Measurements from ENCODE around the gene CD40LG. TPM values are rescaled to one million over a fixed set of nuclear protein-coding genes. Genes with fewer than 3 reads are reported as not detected.

The CD40LG gene
- total and polyA plus RNA-seq, 5 donors from 2014 or later: 7.6 to 25.0 (median 19.9) TPM

GRCh38 chrX:136629084-136629750, 18.7 kb upstream of the CD40LG start:
- Histone ChIP-seq H3K27ac (ENCODE audit: insufficient read depth, low read length, poor library complexity, severe bottlenecking) (no peak overlapping the region), H3K4me1 (ENCODE audit: control insufficient read depth, insufficient read depth, low read length, poor library complexity, severe bottlenecking) (peaks cover 52% of the 10 kb centered on the region), H3K4me3 (ENCODE audit: low read depth, low read length) (peak overlapping the region; percentile 40), H3K36me3 (ENCODE audit: control insufficient read depth, insufficient read depth, low read length) (no peaks in the 10 kb centered on the region), H3K9me3 (ENCODE audit: control insufficient read depth in 2 of 2, low read length in 2 of 2) (no peaks in the 10 kb centered on the region), H3K27me3 (ENCODE audit: control insufficient read depth, insufficient read depth, low read length) (no peaks in the 10 kb centered on the region)
- no peaks in the 10 kb centered on the region for H3K36me3 Mint-ChIP-seq
- peaks cover 9 to 78% (median 36%) of the 10 kb centered on the region in 4 donors for H3K4me1 Mint-ChIP-seq
- peak overlapping the region; percentile 83 to 92 (median 92) for H3K27ac Mint-ChIP-seq
- no peaks in the 10 kb centered on the region for H3K27me3 Mint-ChIP-seq
- DNase-seq: peak in 2 of 3 donors; percentile 22 to 47
- H3K4me3 Mint-ChIP-seq: peak overlapping the region; percentile 28 to 74 (median 46)
- peaks cover 0 to 2% (median 0%) of the 10 kb centered on the region in 7 donors for H3K9me3 Mint-ChIP-seq
- peak in 1 of 2 donors; percentile 28 for ATAC-seq (ENCODE audit: low read depth in 2 of 2)

- no peak for DNase-seq
- Histone ChIP-seq H3K9me3 (ENCODE audit: control insufficient read depth in 2 of 2, low read length in 2 of 2) (no peaks in the 10 kb centered on the region), H3K27me3 (ENCODE audit: control insufficient read depth, insufficient read depth, low read length) (no peaks in the 10 kb centered on the region), H3K4me3 (ENCODE audit: low read depth, low read length) (no peak overlapping the region), H3K36me3 (ENCODE audit: control insufficient read depth, insufficient read depth, low read length) (no peaks in the 10 kb centered on the region), H3K27ac (ENCODE audit: insufficient read depth, low read length, poor library complexity, severe bottlenecking) (no peak overlapping the region), H3K4me1 (ENCODE audit: control insufficient read depth, insufficient read depth, low read length, poor library complexity, severe bottlenecking) (peaks cover 64% of the 10 kb centered on the region)
- Mint-ChIP-seq H3K36me3 (no peaks in the 10 kb centered on the region), H3K4me3 (peak overlapping the region in 2 of 4 donors; percentile 22 to 62), H3K27ac (peak overlapping the region; percentile 71 to 83 (median 80)), H3K9me3 (no peaks in the 10 kb centered on the region), H3K27me3 (no peaks in the 10 kb centered on the region), H3K4me1 (peaks cover 17 to 82% (median 43%) of the 10 kb centered on the region in 4 donors)
- ATAC-seq (ENCODE audit: low read depth in 2 of 2): no peak
Observed at GRCh38 chrX:136630881-136631280, 17.1 kb upstream of the CD40LG start.

GRCh38 chrX:136635235-136635634, 12.7 kb upstream of the CD40LG start:
- Mint-ChIP-seq H3K27me3 (no peaks in the 10 kb centered on the region), H3K4me1 (peaks cover 8 to 61% (median 22%) of the 10 kb centered on the region in 4 donors), H3K36me3 (peaks cover 5% of the 10 kb centered on the region), H3K9me3 (peaks cover 0 to 3% (median 0%) of the 10 kb centered on the region in 7 donors), H3K27ac (peak overlapping the region; percentile 66 to 98 (median 80)), H3K4me3 (peak overlapping the region; percentile 20 to 66 (median 48))
- H3K36me3 ChIP-seq (ENCODE audit: control insufficient read depth, insufficient read depth, low read length): no peaks in the 10 kb centered on the region
- DNase-seq: peak in 2 of 3 donors; percentile 20 to 69
- no peaks in the 10 kb centered on the region for H3K9me3 ChIP-seq (ENCODE audit: control insufficient read depth in 2 of 2, low read length in 2 of 2)
- peak overlapping the region; percentile 65 for H3K27ac ChIP-seq (ENCODE audit: insufficient read depth, low read length, poor library complexity, severe bottlenecking)
- ATAC-seq (ENCODE audit: low read depth in 2 of 2): peak; percentile 78 to 80
- H3K4me1 ChIP-seq (ENCODE audit: control insufficient read depth, insufficient read depth, low read length, poor library complexity, severe bottlenecking): peaks cover 34% of the 10 kb centered on the region
- peak overlapping the region; percentile 54 for H3K4me3 ChIP-seq (ENCODE audit: low read depth, low read length)
- no peaks in the 10 kb centered on the region for H3K27me3 ChIP-seq (ENCODE audit: control insufficient read depth, insufficient read depth, low read length)

GRCh38 chrX:136636121-136636520, 11.8 kb upstream of the CD40LG start:
- Histone ChIP-seq H3K36me3 (ENCODE audit: control insufficient read depth, insufficient read depth, low read length) (no peaks in the 10 kb centered on the region), H3K4me3 (ENCODE audit: low read depth, low read length) (no peak overlapping the region)
- peak overlapping the region in 2 of 4 donors; percentile 20 to 51 for H3K4me3 Mint-ChIP-seq

GRCh38 chrX:136639506-136640176, 8.3 kb upstream of the CD40LG start:
- no peaks in the 10 kb centered on the region for H3K36me3 ChIP-seq (ENCODE audit: control insufficient read depth, insufficient read depth, low read length)
- DNase-seq: peak in 1 of 3 donors; percentile 24
- H3K4me3 ChIP-seq (ENCODE audit: low read depth, low read length): peak overlapping the region; percentile 44
- Mint-ChIP-seq H3K36me3 (peaks cover 8% of the 10 kb centered on the region), H3K27me3 (no peaks in the 10 kb centered on the region), H3K4me3 (peak overlapping the region in 3 of 4 donors; percentile 30 to 79 (median 75)), H3K27ac (peak overlapping the region; percentile 49 to 90 (median 72)), H3K9me3 (peaks cover 0 to 3% (median 0%) of the 10 kb centered on the region in 7 donors), H3K4me1 (peaks cover 8 to 62% (median 28%) of the 10 kb centered on the region in 4 donors)
- no peaks in the 10 kb centered on the region for H3K9me3 ChIP-seq (ENCODE audit: control insufficient read depth in 2 of 2, low read length in 2 of 2)
- ATAC-seq (ENCODE audit: low read depth in 2 of 2): no peak
- H3K27me3 ChIP-seq (ENCODE audit: control insufficient read depth, insufficient read depth, low read length): no peaks in the 10 kb centered on the region
- H3K4me1 ChIP-seq (ENCODE audit: control insufficient read depth, insufficient read depth, low read length, poor library complexity, severe bottlenecking): peaks cover 21% of the 10 kb centered on the region
- peak overlapping the region; percentile 14 for H3K27ac ChIP-seq (ENCODE audit: insufficient read depth, low read length, poor library complexity, severe bottlenecking)

More at GRCh38 chrX:136636121-136636520, 11.8 kb upstream of the CD40LG start:
- H3K4me1 ChIP-seq (ENCODE audit: control insufficient read depth, insufficient read depth, low read length, poor library complexity, severe bottlenecking): peaks cover 25% of the 10 kb centered on the region
- peak overlapping the region; percentile 66 to 98 (median 80) for H3K27ac Mint-ChIP-seq
- no peak overlapping the region for H3K27ac ChIP-seq (ENCODE audit: insufficient read depth, low read length, poor library complexity, severe bottlenecking)
- H3K27me3 ChIP-seq (ENCODE audit: control insufficient read depth, insufficient read depth, low read length): no peaks in the 10 kb centered on the region
- H3K9me3 ChIP-seq (ENCODE audit: control insufficient read depth in 2 of 2, low read length in 2 of 2): no peaks in the 10 kb centered on the region
- H3K4me1 Mint-ChIP-seq: peaks cover 8 to 58% (median 20%) of the 10 kb centered on the region in 4 donors
- peaks cover 0 to 3% (median 0%) of the 10 kb centered on the region in 7 donors for H3K9me3 Mint-ChIP-seq
- no peak for ATAC-seq (ENCODE audit: low read depth in 2 of 2)
- H3K36me3 Mint-ChIP-seq: peaks cover 5% of the 10 kb centered on the region
- no peaks in the 10 kb centered on the region for H3K27me3 Mint-ChIP-seq
- no peak for DNase-seq

- no peak overlapping the region for H3K27ac Mint-ChIP-seq
- H3K36me3 Mint-ChIP-seq: peaks cover 8% of the 10 kb centered on the region
- Histone ChIP-seq H3K9me3 (ENCODE audit: control insufficient read depth in 2 of 2, low read length in 2 of 2) (no peaks in the 10 kb centered on the region), H3K36me3 (ENCODE audit: control insufficient read depth, insufficient read depth, low read length) (no peaks in the 10 kb centered on the region), H3K4me3 (ENCODE audit: low read depth, low read length) (no peak overlapping the region), H3K27me3 (ENCODE audit: control insufficient read depth, insufficient read depth, low read length) (no peaks in the 10 kb centered on the region), H3K27ac (ENCODE audit: insufficient read depth, low read length, poor library complexity, severe bottlenecking) (no peak overlapping the region), H3K4me1 (ENCODE audit: control insufficient read depth, insufficient read depth, low read length, poor library complexity, severe bottlenecking) (peaks cover 11% of the 10 kb centered on the region)
- H3K4me3 Mint-ChIP-seq: no peak overlapping the region
- no peak for DNase-seq
- H3K9me3 Mint-ChIP-seq: peaks cover 0 to 2% (median 0%) of the 10 kb centered on the region in 7 donors
- no peaks in the 10 kb centered on the region for H3K27me3 Mint-ChIP-seq
- peaks cover 0 to 69% (median 31%) of the 10 kb centered on the region in 4 donors for H3K4me1 Mint-ChIP-seq
- ATAC-seq (ENCODE audit: low read depth in 2 of 2): no peak
Observed at GRCh38 chrX:136643243-136643642, 4.7 kb upstream of the CD40LG start.

GRCh38 chrX:136646602-136647239, 1.2 kb upstream of the CD40LG start:
- DNase-seq (peak in 2 of 3 donors; percentile 56 to 74), ATAC-seq (ENCODE audit: low read depth in 2 of 2) (peak; percentile 80 to 88)
- no peaks in the 10 kb centered on the region for H3K27me3 Mint-ChIP-seq
- peak overlapping the region; percentile 41 for H3K4me3 ChIP-seq (ENCODE audit: low read depth, low read length)
- H3K4me1 ChIP-seq (ENCODE audit: control insufficient read depth, insufficient read depth, low read length, poor library complexity, severe bottlenecking): peaks cover 17% of the 10 kb centered on the region
- H3K36me3 ChIP-seq (ENCODE audit: control insufficient read depth, insufficient read depth, low read length): no peaks in the 10 kb centered on the region
- peak overlapping the region; percentile 60 for H3K27ac ChIP-seq (ENCODE audit: insufficient read depth, low read length, poor library complexity, severe bottlenecking)
- H3K4me3 Mint-ChIP-seq: peak overlapping the region; percentile 20 to 89 (median 57)
- H3K27me3 ChIP-seq (ENCODE audit: control insufficient read depth, insufficient read depth, low read length): no peaks in the 10 kb centered on the region
- peak overlapping the region; percentile 56 to 78 (median 69) for H3K27ac Mint-ChIP-seq
- H3K9me3 Mint-ChIP-seq: no peaks in the 10 kb centered on the region
- peaks cover 10% of the 10 kb centered on the region for H3K36me3 Mint-ChIP-seq
- H3K4me1 Mint-ChIP-seq: peaks cover 0 to 50% (median 26%) of the 10 kb centered on the region in 4 donors
- H3K9me3 ChIP-seq (ENCODE audit: control insufficient read depth in 2 of 2, low read length in 2 of 2): no peaks in the 10 kb centered on the region

All from CD4-positive, CD25-positive, alpha-beta regulatory T cell (primary cell).